HG03571 (cell line): ENCODE measurements around the gene CFI.

ENCODE experiments used
- ATAC-seq: cut with Tn5 transposase; IDR thresholded peaks from one replicate; pipeline ENCODE4 v1.9.1; 2021; ENCODE audit not compliant: unreplicated experiment

The CFI gene

DNA sequence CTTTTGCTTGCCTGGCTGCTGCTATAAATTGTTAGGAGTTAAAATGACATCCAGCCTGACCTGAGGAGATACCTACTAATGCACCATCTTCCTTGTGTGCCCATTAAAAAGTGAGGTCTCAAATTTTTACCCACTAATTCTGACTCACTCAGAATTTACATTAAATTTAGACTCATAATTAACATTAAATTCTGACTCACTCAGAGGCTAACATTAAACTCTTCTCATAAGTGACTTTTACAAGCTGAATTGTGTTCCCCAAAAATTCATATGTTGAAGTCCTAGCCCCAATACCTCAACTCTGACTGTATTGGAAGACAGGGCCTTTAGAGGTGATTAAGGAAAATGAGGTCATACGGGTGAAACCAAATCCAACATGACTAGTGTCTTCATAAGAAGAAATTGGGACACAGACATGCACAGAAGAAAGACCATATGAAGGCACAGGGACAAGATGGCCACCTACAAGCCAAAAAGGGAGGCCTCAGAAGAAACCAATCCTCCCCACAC lies 110.3 kb downstream of the CFI start:
- ATAC-seq, result no peak
